Ovary (tissue), 3 donors: ENCODE measurements around the gene ZNF646.

ENCODE experiments used
- POLR2A ChIP-seq: fragments of 450-650 bp; IDR thresholded peaks from one replicate; pipeline ENCODE4 v1.6.1; 2017; ENCODE audit warnings: antibody characterized with exemption, mild to moderate bottlenecking, moderate library complexity
- TF ChIP-seq, protein P1 (sequence below), 3 donors: fragments of 450-650 bp in 2 of 3; fragments of 200-600 bp in 1 of 3; IDR thresholded peaks; one replicate each; pipeline versions ENCODE4 v1.5.1 to v1.8.0; 2016 to 2022; ENCODE audit warnings: antibody characterized with exemption in 3 of 3, mild to moderate bottlenecking in 1 of 3
- donor health status: DM: no; HTN: no; CAD: no.

DNA sequence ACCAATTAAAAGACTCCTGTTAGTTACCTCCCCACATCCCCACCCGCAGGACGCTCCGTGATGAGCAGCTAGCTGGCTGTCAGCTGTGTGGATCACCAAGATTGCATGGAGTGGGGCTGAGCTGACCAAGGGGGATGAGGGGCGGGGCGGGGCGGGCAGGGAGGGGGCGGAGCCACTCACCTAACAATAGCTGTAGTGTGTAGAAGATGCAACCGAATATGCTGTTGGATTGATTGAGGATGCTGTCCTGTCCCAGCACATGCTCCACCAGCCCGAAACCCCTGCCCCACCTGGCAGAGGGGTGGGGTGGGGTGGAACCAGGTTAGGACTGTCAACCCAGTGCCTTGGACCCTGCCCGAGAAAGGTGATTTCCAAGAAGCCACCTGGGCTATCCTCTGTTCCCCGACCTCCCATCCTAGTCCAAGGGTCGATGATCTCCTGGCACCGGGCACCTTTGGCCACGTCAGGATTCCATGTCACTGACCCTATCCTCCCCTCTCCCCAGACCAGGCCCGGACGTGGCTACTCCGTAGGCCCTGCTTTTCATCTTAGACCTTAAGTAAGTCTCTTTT, 19.0 kb downstream of the ZNF646 start:
- no peak for TF ChIP-seq POLR2A
- TF ChIP-seq, protein P1, sequence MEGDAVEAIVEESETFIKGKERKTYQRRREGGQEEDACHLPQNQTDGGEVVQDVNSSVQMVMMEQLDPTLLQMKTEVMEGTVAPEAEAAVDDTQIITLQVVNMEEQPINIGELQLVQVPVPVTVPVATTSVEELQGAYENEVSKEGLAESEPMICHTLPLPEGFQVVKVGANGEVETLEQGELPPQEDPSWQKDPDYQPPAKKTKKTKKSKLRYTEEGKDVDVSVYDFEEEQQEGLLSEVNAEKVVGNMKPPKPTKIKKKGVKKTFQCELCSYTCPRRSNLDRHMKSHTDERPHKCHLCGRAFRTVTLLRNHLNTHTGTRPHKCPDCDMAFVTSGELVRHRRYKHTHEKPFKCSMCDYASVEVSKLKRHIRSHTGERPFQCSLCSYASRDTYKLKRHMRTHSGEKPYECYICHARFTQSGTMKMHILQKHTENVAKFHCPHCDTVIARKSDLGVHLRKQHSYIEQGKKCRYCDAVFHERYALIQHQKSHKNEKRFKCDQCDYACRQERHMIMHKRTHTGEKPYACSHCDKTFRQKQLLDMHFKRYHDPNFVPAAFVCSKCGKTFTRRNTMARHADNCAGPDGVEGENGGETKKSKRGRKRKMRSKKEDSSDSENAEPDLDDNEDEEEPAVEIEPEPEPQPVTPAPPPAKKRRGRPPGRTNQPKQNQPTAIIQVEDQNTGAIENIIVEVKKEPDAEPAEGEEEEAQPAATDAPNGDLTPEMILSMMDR (IDR thresholded peaks at IDR 0.05) = no peak
